ENCODE measurements around the gene CHRM4. TPM values are rescaled to one million over a fixed set of nuclear protein-coding genes. Genes with fewer than 3 reads are reported as not detected.

Gene CHRM4
- 0.25 and 0.27 TPM in 2 replicates for total RNA-seq

- intact Hi-C loops (cut with micrococcal nuclease) = loop anchor here (2.0 kb wide), 2 partner anchors 45 to 147 kb away; partner anchors contain the start of gene DGKZ
Observed at GRCh38 chr11:46391578-46392420, at the start of gene CHRM4. TSS of gene CHRM4 (minus strand) at chr11:46391776. CDS start at chr11:46386557, 5,219 bp downstream.

GRCh38 chr11:46438211-46438610 lies 46.6 kb upstream of the CHRM4 start:
- intact Hi-C loops (cut with micrococcal nuclease) = no loop called here

GRCh38 chr11:46437122-46437689 lies 45.6 kb upstream of the CHRM4 start:
- intact Hi-C loops (cut with micrococcal nuclease) = no loop called here

DNA sequence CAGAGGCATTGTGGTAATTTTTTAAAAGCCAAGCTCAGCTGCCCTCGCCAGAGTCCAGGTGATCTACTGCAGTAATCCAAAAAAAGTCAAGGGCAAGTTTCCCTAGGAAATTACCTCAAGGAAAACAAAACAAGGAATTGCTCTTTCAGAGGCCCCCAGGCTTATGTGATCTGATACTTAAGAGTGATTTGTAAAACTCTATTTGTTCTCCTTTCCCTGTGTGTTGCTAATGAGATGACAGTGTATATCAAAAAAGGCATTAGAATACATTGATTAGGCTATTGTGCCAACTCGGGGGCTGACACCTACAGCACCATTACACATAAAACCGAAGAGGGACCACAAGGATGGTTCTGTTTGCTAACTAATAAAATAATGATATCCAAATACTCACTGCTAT lies 44.5 kb upstream of the CHRM4 start:
- intact Hi-C loops (cut with micrococcal nuclease) = no loop called here

DNA sequence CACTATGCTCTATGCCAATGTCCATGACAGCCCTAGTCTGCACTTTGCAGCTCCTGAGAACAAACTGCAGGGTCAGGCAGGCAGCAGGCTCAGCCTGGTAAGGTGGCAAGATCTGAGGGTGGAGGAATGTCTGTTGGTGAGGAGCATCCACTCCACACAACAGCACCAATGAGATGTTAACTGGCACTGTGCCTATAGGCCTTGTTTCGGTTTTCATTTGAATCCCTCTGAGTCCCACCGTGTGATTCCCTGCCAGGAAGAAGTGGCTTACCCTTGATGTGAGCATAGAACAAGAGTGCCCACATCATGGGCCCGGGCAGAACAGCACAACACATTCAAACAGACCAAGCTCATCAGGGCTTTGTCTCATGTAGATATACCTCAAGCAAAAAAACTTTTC lies 44.1 kb upstream of the CHRM4 start:
- intact Hi-C loops (cut with micrococcal nuclease) = no loop called here

GRCh38 chr11:46431211-46431610 lies 39.6 kb upstream of the CHRM4 start:
- intact Hi-C loops (cut with micrococcal nuclease) = no loop called here

- intact Hi-C loops (cut with micrococcal nuclease) = no loop called here
Observed at GRCh38 chr11:46429717-46430116, 38.1 kb upstream of the CHRM4 start.

GRCh38 chr11:46427364-46427763 lies 35.8 kb upstream of the CHRM4 start:
- intact Hi-C loops (cut with micrococcal nuclease) = no loop called here

- intact Hi-C loops (cut with micrococcal nuclease) = no loop called here
Observed at GRCh38 chr11:46426233-46426991, 34.8 kb upstream of the CHRM4 start.

- intact Hi-C loops (cut with micrococcal nuclease) = no loop called here
Observed at GRCh38 chr11:46422588-46422987, 31.0 kb upstream of the CHRM4 start.

DNA sequence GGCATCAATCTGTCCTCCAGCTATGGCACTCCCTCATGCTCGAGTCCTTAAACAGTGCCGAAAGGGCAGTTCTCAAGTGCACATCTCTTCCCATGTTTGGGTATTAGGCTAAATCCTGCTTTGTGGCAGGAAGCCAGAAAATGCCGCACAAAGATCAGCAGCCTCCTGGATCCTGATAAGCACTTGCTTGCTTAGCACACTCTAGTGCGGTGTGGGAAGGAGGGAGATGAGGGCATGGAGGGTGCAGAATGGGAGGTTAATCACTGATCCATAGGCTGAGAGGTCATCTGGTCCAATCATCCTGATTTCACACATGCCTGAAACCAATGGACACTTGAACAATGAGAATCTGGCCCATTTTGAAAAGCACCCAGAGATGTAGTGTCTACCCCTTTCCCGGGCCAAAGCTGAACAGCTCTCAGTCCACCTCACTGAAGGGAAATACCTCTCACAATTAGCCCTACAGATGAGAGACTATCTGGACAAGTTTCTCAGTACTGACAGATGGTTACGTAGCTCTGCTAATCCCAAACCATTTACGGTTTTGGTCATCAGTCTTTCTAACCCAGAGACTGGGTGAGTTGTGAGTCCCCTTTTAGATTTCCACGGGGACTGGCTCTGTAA lies 29.8 kb upstream of the CHRM4 start:
- intact Hi-C loops (cut with micrococcal nuclease) = no loop called here

GRCh38 chr11:46420513-46420912 lies 28.9 kb upstream of the CHRM4 start:
- intact Hi-C loops (cut with micrococcal nuclease) = no loop called here

DNA sequence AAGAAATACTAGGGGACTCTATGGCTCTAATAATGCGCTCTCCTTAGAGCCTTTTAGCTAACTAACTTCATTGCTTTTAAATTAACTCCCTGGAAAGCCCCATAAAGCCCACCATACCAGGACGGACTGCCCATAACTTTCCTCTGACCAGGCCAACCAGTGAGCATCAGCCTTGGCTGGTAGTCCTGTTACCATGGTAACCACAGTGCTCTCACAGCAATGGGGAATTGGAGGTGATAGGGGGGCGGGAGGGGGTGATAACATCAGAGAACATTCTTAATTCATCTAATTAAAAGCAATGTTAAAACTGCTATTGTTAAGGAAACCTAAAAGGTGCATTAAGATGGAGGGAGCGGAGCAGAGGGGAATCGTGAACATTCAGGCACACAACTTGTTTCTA lies 27.2 kb upstream of the CHRM4 start:
- intact Hi-C loops (cut with micrococcal nuclease) = no loop called here

DNA sequence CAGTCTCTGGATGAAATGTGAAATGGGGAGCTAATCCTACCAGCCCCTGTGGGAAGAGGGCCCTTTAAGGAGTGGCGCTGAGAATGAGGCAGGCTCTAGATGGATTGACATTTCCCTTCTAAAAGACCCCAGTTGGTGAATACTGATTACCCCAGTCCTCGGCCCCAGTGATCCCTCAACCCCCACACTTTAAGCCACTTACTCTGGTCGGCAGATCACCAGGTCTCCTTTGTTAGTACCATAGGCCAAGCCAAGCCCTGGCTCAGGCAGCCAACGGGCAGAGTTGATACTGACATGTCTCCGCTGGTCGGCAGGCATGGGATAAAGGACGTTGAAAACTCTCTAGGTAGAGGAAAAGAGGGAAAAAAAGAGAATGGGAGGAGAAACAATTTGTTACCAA lies 26.1 kb upstream of the CHRM4 start:
- intact Hi-C loops (cut with micrococcal nuclease) = no loop called here

DNA sequence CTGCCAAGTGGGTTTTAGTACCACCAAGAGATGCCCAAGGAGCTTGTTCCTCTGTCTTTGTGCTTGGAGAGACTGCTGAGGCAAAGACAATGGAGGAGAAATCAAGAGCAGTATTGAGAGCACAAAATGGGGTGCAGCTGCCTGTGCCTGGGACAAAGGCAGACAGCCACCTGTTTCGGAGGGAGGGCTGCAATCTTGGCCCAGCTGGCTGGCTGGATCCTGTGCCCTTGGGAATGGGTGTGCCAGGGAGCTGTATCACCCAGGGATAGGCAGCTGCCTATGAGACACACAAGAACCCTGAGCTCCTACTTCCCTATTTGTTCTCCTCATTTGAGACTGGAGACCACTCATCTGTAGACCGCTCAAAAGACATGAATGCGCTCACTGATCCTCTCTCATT lies 23.3 kb upstream of the CHRM4 start:
- intact Hi-C loops (cut with micrococcal nuclease) = no loop called here

- intact Hi-C loops (cut with micrococcal nuclease) = no loop called here
Observed at GRCh38 chr11:46414466-46414796, 22.9 kb upstream of the CHRM4 start.

GRCh38 chr11:46413760-46414465 lies 22.3 kb upstream of the CHRM4 start:
- intact Hi-C loops (cut with micrococcal nuclease) = no loop called here

- intact Hi-C loops (cut with micrococcal nuclease) = no loop called here
Observed at GRCh38 chr11:46410021-46410420, 18.4 kb upstream of the CHRM4 start.

DNA sequence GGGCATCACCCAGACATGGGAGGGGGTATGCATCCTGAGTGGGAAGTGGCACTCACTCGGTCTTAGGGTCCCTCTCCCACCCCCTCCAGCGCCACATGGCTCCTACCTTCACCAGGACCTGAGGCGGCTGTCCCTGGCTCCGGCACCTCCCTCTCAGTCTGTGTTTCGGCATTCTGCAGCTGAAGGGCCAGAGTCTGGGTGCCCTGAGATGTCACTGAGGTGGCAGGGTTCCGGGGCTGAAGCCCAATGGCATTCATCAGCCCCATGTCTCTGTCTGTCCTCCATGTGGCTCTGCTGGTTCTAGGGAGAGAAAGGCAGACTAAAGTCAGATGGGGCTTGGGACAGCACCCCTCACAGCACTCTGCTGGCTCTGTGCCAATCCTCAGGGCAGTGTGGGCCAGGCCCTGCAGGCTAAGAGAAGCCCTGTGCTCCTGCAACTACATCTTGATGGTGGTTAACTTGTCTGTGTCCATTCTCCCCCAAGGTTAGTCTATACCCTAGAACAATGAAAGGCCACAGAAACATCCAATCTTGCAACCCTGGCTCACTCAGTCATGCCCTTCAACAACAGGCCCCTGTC lies 16.9 kb upstream of the CHRM4 start:
- intact Hi-C loops (cut with micrococcal nuclease) = no loop called here

- intact Hi-C loops (cut with micrococcal nuclease) = no loop called here
Observed at GRCh38 chr11:46407635-46408034, 16.1 kb upstream of the CHRM4 start.

DNA sequence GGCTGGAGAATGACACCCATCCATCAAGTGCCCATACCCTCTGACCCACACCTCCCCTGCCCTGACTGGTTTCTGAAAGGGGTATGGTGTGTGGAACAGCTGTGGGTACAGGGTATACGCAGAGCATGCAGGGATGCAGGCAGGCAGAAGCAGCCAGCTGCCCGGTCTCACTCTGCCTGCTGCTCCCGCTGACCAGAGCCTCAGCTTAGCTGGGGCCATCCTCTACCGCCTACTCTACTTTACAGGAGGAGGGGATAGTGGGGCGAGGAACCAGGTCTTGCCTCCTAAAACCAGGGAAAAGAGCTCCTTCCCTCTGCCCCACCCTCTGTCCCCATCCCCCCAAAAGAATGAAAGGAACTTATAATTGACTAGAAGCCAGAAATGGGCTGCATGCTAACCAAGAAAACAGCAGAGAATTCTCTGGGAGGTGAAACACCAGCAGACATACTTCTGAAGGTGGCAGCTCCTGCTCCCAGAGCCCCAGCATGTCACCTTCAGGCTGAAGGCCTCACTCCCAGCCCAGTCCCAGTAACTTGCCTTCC lies 13.0 kb upstream of the CHRM4 start:
- intact Hi-C loops (cut with micrococcal nuclease) = no loop called here
